Stomach (tissue), 4 donors: Measurements from ENCODE around the gene PTPRG.

Experiments used
- CTCF ChIP-seq, 7 experiments: fragments of 450-650 bp in 4 of 7; fragments of 200-600 bp in 3 of 7; sonication (generic) in 3 of 7; IDR thresholded peaks; one replicate each; pipeline ENCODE4 v1.5.1; 2016 to 2019; ENCODE audit warnings: antibody characterized with exemption in 7 of 7, control low read depth in 2 of 7, mild to moderate bottlenecking in 1 of 7
- EP300 ChIP-seq: sonication (generic); formaldehyde crosslinking; IDR thresholded peaks from one replicate; pipeline ENCODE4 v1.6.1; 2017; ENCODE audit warnings: antibody characterized with exemption
- POLR2A ChIP-seq, 4 donors: fragments of 450-650 bp; IDR thresholded peaks; one replicate each; pipeline ENCODE4 v1.6.1; 2016; ENCODE audit warnings: antibody characterized with exemption in 4 of 4, control low read depth in 2 of 4, mild to moderate bottlenecking in 1 of 4, moderate library complexity in 1 of 4
- POLR2AphosphoS5 ChIP-seq, 3 donors: sonication (generic); formaldehyde crosslinking; IDR thresholded peaks; one replicate each; pipeline ENCODE4 v1.6.1; 2016; ENCODE audit warnings: antibody characterized with exemption in 3 of 3

- no peak for TF ChIP-seq CTCF (IDR thresholded peaks at IDR 0.05)
- no peak for TF ChIP-seq POLR2AphosphoS5 (IDR thresholded peaks at IDR 0.05)
- no peak for TF ChIP-seq POLR2A (IDR thresholded peaks at IDR 0.05)
- no peak for TF ChIP-seq EP300
These were observed 610.4 kb downstream of the PTPRG start for GRCh38 chr3:62171789-62172188.
